C4-2B (cell line): Measurements from ENCODE around the gene STAB2.

Experiments
- H3K27ac ChIP-seq: fragments of 450-650 bp; 2 replicates; pipeline ENCODE4 v1.5.1; 2017
- CTCF ChIP-seq: fragments of 450-650 bp; conservative IDR thresholded peaks from 2 replicates; pipeline ENCODE4 v1.5.1; 2017; ENCODE audit warnings: mild to moderate bottlenecking
- ZFX ChIP-seq: fragments of 450-650 bp; IDR thresholded peaks from 2 replicates; pipeline ENCODE4 v1.6.1; 2017

STAB2 gene

GRCh38 chr12:103786201-103786600 lies 199.1 kb downstream of the STAB2 start:
- no peak overlapping the region for H3K27ac ChIP-seq
- TF ChIP-seq ZFX (no peak), CTCF (no peak)

- no peak overlapping the region for H3K27ac ChIP-seq
- TF ChIP-seq ZFX (no peak), CTCF (no peak)
Observed at GRCh38 chr12:103791350-103791920, 204.4 kb downstream of the STAB2 start.

GRCh38 chr12:103793046-103793445 lies 206.0 kb downstream of the STAB2 start:
- TF ChIP-seq CTCF (no peak), ZFX (no peak)
- H3K27ac ChIP-seq: no peak overlapping the region

- no peak overlapping the region for H3K27ac ChIP-seq
- TF ChIP-seq CTCF: no peak
- TF ChIP-seq ZFX: no peak
Observed at GRCh38 chr12:103793512-103794045, 206.5 kb downstream of the STAB2 start.

- no peak for TF ChIP-seq ZFX
- TF ChIP-seq CTCF: no peak
- no peak overlapping the region for H3K27ac ChIP-seq
Observed at GRCh38 chr12:103794309-103795213, 207.5 kb downstream of the STAB2 start.

GRCh38 chr12:103798586-103798985 lies 211.5 kb downstream of the STAB2 start:
- TF ChIP-seq ZFX (no peak), CTCF (no peak)
- H3K27ac ChIP-seq: no peak overlapping the region

GRCh38 chr12:103799504-103799856 lies 212.4 kb downstream of the STAB2 start:
- H3K27ac ChIP-seq: no peak overlapping the region
- no peak for TF ChIP-seq ZFX
- no peak for TF ChIP-seq CTCF
